GM12892 (cell line): ENCODE data around the gene NBEA.

ENCODE experiments used
- DNase-seq: peaks from one replicate; pipeline ENCODE4 v3.0.0; 2011; ENCODE audit not compliant: insufficient read length
- FAIRE-seq: peaks from 2 replicates; lab custom pipeline; 2011; peaks lifted over from hg19 to GRCh38; lab: Jason Lieb, UNC
- POLR2A ChIP-seq: IDR thresholded peaks from 2 replicates; pipeline ENCODE4 v1.6.1; 2011; ENCODE audit warnings: low read depth, low read length, control low read depth
- POLR2AphosphoS5 ChIP-seq: IDR thresholded peaks from 2 replicates; pipeline ENCODE4 v1.6.1; 2011; ENCODE audit warnings: low read depth, low read length, control low read depth
- TAF1 ChIP-seq: IDR thresholded peaks from 2 replicates; pipeline ENCODE4 v1.6.1; 2011; ENCODE audit warnings: low read depth, mild to moderate bottlenecking, control low read depth, low read length, borderline replicate concordance

NBEA gene

DNA sequence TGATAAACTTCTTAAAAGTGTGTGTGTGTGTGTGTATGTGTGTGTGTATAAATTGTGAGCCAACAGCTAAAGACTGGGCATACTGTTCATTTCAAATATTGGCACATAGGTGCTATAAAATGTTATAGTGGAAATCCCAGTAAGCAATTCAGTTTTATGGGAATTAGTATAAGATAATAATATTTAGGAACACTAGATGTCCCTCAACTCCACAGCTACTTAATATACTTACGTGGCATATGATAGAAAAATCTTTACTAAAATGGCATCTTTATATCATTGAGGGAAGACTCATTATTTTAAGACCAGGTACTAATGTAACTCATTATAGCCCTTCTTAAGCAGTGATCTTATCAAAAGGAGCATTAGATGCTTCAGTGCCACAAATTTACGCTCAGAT, 268.2 kb downstream of the NBEA start:
- no peak for TF ChIP-seq POLR2A
- TF ChIP-seq POLR2AphosphoS5, result no peak
- TF ChIP-seq TAF1, result no peak
- DNase-seq (no peak), FAIRE-seq (no peak)

DNA sequence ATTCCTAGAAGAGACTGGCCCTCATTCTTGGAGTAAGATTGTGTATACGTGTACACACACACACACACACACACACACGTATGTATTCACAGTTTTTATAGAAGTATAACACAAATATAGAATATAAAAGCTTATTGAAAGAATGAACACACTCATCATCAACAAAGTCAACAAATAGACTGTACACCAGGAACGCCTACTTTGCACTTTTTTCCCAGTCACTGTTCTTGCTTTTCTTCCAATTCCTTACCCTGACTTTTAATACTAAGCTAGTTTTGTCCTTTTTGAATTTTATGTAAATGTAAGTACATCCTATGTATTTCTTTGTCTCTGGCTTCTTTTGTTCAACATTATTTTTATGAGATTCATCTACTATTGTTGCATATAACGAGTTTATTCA, 269.9 kb downstream of the NBEA start:
- TF ChIP-seq TAF1 (no peak), POLR2A (no peak), POLR2AphosphoS5 (no peak)
- no peak for DNase-seq
- no peak for FAIRE-seq

GRCh38 chr13:35213911-35214310, 271.8 kb downstream of the NBEA start:
- FAIRE-seq (no peak), DNase-seq (no peak)
- TF ChIP-seq POLR2AphosphoS5 (no peak), TAF1 (no peak), POLR2A (no peak)

DNA sequence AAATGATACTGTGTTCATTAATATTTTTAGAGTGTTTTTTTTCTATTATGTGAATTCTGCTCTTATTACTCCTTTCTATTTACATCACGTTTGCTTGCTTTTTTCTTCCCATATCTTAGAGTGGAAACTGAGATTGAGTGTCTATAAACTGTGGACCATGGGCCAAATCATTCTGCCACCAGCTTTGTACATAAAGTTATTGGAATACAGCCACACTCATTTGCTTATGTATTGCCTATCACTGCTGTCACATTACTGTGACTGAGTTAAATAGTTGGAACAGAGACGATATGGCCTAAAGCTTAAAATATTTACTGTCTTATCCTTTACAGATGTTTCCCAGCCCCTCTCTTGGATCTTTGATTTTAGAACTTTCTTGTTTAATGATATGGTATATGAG, 274.1 kb downstream of the NBEA start:
- no peak for DNase-seq
- no peak for FAIRE-seq
- TF ChIP-seq POLR2A (no peak), TAF1 (no peak), POLR2AphosphoS5 (no peak)

DNA sequence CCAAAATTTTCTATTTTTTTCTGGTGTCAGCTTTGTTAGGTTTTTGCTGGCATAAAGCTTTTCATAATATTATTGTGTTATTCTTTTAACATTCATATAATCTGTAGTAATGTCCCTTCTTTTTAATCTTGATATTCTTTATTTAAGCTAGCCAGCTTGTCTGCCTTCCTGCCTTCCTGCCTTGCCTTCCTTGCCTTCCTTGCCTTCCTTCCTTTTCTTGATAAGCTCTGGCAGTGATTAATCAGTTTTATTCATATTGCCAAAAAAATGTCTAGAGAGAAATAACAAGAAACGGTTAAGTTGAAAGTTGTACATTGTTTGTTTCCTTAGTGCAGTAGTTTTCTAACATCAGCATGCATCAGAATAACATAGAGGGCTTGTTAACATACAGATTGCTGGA, 277.0 kb downstream of the NBEA start:
- no peak for DNase-seq
- FAIRE-seq, result no peak
- no peak for TF ChIP-seq POLR2A
- no peak for TF ChIP-seq POLR2AphosphoS5
- TF ChIP-seq TAF1, result no peak

GRCh38 chr13:35225159-35225558, 283.1 kb downstream of the NBEA start:
- TF ChIP-seq POLR2A (no peak), POLR2AphosphoS5 (no peak), TAF1 (no peak)
- no peak for DNase-seq
- no peak for FAIRE-seq

- no peak for TF ChIP-seq POLR2AphosphoS5
- FAIRE-seq, result no peak
These were observed 283.5 kb downstream of the NBEA start for GRCh38 chr13:35225582-35225981.

DNA sequence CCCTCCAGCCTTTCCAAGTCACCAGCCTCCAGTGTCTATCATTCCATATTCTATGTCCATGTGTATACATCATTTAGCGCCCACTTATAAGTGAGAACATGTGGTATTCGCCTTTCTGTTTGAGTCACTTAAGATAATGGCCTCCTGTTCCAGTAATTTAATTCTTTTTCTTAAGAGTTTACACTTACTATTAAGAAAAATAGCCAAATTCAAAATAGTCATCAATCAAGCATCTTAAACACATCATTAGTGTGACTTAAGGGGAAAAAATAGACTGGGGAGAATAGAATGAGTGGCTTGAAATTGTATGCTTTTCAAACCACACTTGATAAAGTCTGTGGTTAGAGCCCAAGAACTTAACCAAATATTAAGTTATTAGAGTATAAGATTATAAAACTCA, 286.5 kb downstream of the NBEA start:
- no peak for FAIRE-seq
- TF ChIP-seq TAF1 (no peak), POLR2AphosphoS5 (no peak), POLR2A (no peak)
- DNase-seq, result no peak

More at GRCh38 chr13:35225582-35225981, 283.5 kb downstream of the NBEA start:
- DNase-seq, result no peak

- no peak for DNase-seq
- TF ChIP-seq POLR2AphosphoS5 (no peak), POLR2A (no peak), TAF1 (no peak)
- FAIRE-seq, result no peak
These were observed 289.4 kb downstream of the NBEA start for GRCh38 chr13:35231426-35231825.

- DNase-seq (no peak), FAIRE-seq (no peak)
- TF ChIP-seq POLR2AphosphoS5, result no peak
- TF ChIP-seq POLR2A, result no peak
- no peak for TF ChIP-seq TAF1
These were observed 296.2 kb downstream of the NBEA start for GRCh38 chr13:35238274-35238673.

GRCh38 chr13:35252536-35253205, 310.6 kb downstream of the NBEA start:
- no peak for DNase-seq
- FAIRE-seq, result no peak
- TF ChIP-seq POLR2A, result no peak

GRCh38 chr13:35255241-35255640, 313.2 kb downstream of the NBEA start:
- FAIRE-seq, result no peak
- TF ChIP-seq POLR2A (no peak), TAF1 (no peak), POLR2AphosphoS5 (no peak)
- no peak for DNase-seq

GRCh38 chr13:35256459-35257148, 314.5 kb downstream of the NBEA start:
- TF ChIP-seq POLR2AphosphoS5 (no peak), TAF1 (no peak), POLR2A (no peak)
- DNase-seq (no peak), FAIRE-seq (no peak)
